ENCODE data around the gene ZCCHC24. TPM values are rescaled to one million over a fixed set of nuclear protein-coding genes. Genes with fewer than 3 reads are reported as not detected.

The ZCCHC24 gene
- total RNA-seq, result 41.9 TPM

DNA sequence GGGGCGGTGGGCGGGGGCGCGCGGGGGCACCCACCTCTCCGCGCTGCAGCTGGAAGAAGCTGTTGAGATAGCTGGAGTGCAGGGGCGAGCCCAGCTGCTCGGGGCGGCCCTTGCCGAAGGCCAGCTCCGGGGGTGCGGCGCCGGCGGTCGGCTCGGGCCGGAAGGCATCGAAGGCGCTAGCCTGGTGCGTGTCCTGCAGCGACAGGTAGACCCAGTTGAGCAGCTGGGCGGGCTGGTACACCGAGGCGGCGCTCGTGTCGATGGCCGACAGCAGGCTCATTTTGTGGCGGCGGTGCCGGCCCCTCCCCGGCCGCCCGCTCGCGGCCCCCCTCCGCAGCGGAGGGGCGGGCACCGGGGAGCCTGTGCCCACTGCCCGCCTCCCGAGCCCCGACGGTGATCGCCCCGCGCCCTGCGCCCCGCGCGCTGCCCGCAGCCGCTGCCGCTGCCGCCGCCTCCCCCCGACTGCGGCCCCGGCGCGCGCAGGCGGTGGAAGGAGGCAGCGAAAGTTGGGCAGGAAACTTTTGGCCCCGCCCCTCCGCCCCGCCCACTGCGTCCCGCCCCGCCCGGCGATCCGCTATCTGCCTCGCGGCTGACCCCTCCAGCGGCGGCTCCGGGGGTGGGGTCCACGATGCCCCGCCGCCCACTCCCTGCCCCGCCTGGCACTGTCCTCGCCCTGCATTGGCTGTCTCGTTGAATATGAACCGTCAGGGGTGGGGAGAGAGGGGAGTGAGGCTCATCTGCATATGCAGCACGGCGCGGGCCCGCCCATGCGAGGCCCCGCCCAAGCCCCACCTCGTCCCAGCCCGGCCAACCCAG is at the start of gene ZCCHC24:
ZCCHC24 (minus strand) TSS at position 464 of the 816 bp plus-strand sequence; CDS start at position 280, 184 bp downstream.
- peak; percentile 99 for DNase-seq

DNA sequence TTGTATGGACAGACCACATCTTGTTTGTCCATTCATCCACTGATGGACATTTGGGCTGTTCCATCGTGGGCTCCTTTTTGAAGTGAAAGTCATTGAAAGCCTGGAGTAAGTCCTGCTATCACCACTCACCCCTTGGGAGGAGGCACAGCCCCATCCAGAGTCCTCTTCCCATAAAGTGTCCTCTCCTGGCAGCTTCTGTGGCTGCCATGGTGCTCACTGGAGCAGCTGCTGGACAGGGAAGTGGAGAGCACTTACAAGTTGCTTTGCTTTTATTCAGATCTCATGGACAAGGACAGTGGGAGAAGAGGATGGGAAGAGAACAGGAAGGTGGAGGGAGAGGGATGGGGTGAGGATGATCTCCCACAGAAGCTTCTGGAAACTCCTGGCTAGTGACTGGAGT is 48.4 kb upstream of the ZCCHC24 start:
- DNase-seq, result no peak

DNA sequence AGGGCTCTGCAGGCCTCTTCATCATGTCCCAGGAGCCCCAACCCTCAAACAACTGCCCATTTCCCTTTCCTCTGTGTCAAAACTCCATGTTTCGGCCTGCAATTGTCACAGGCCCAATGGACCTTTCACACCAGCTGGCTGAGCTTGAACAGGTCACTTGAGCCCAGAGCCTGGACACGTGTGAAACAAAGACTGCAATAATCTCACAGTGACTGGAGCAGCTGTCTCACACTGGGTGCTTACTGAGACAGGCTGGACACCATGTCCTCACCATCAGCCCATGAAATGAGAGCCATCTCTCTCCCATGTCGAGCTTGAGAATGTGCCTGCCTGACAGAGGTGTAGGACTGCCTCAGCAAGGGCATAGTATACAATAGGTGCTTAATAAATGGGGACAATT is 47.4 kb upstream of the ZCCHC24 start:
- DNase-seq, result peak; percentile 56

DNA sequence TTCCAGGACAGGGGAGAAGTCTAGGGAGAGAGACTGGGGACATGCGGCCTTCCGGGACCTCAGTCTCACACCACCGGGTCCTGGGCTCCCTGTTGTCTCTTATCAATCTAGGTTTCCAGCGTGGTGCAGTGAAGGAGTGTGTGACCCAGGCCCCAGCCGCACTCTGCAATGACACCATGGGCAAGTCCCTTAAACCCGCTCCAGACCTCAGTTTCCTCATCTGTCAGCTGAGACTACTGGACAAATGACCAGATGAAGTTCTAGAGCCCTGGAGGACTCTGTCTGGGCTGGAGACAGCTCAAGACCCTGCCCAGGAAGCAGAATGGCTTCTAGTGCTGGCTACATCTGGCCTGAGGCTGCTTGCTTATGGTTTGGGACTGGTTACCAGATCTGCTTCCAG is 46.8 kb upstream of the ZCCHC24 start:
- no peak for DNase-seq

DNA sequence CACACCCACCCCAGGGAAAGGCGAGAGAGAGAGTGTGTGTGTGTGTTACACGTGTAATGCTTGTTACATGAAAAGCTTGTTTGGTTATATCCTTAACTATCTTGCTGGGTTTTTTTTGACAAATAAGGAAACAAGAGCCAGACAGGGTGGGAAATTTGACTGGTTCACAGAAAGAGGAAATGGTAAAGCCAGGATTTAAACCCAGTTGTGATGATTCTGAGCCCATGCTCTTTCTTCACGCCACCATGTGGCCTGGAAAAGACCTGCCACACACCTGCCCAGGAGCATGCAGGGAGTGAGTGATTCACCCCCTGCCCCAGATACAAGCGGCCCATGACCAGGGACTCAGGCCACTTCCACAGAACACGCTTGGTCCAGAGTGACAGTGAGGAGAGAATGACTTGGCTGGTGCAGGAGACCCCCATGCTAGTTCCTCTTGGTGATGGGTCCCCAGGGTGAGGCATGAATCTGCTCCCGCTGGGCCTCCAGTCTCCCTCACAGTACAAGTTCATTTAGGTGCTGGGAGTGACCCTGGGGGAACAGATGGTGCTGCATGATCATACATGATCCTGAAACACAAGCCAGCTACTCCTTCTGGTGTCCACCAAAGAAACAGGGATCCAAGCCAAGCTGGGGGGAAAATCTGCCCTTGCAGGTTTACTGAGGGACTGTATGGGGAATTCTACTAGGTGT is 45.9 kb upstream of the ZCCHC24 start:
- DNase-seq, result no peak

DNA sequence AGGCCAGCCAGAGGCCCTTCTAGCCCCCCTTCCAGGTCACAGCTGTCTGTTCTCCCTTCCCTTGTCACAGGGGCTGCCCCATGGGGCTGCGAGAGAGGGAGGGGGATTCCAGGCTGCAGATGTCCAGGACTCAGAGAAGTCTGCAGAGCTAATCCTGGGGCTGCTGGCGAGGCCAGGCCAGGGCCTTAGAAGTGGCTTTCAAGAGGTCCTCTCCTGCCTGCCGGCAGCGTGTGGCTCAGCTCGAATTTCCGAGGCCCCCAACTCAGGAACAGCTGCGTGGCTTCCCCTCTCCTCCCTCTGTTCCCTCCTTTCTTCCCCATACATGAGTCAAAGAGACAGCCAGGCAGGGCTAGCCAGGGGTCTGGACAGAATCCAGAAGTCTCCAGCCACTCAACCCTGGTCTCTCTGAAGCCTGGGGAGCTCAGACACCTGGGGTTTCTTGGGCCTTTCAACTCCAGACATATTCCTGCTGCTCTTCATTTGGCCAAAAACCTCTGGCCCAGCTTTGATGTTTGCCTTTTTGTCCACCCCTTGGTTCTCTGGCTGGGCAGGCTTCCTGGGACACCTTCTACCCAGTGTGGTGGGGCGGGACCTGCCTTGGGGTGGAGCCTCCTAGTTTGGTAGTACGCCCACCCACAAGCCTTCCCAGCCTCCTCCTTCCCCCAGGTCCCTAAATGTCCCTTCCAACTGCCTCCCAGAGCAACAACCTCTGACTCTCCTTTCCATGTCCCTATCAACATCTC is 45.1 kb upstream of the ZCCHC24 start:
- DNase-seq, result peak; percentile 95

DNA sequence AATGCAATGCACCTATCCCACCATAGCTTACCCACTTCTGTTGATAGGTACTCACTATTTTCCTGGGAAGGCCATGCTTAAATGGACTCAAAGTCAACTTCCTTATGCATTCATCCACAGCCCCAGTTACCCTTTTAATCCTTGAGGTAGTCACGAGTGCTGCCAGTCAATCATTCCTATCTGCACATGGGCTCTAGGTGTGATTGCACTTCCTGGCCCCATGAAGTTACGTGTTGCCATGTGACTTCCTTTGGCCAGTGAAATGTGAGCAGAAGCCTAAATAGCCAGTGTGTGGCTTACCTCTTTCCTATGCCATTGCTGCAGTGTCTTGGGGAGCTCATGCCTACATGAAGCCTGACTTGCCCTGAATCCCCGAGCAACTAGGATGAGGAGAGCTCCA is 43.4 kb upstream of the ZCCHC24 start:
- DNase-seq, result no peak

DNA sequence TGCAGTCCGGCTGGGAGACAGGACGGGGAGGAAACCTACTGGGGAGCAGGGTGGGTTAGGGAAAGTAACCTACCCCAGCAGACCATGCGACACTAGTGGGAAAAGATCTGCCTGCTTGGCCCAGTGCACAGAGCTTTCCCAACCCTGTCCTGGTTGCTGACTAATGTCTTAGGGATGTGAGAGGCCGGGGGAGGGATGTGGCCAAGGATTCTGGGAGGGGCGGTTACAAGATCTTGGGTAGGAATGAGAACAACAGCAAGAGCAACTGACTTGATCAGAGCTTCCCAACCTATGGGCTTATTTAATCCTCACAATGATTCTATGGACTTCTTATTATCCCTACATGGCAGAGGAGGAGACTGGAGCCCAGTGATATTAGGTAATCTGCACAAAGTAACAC is 42.9 kb upstream of the ZCCHC24 start:
- DNase-seq, result no peak

DNA sequence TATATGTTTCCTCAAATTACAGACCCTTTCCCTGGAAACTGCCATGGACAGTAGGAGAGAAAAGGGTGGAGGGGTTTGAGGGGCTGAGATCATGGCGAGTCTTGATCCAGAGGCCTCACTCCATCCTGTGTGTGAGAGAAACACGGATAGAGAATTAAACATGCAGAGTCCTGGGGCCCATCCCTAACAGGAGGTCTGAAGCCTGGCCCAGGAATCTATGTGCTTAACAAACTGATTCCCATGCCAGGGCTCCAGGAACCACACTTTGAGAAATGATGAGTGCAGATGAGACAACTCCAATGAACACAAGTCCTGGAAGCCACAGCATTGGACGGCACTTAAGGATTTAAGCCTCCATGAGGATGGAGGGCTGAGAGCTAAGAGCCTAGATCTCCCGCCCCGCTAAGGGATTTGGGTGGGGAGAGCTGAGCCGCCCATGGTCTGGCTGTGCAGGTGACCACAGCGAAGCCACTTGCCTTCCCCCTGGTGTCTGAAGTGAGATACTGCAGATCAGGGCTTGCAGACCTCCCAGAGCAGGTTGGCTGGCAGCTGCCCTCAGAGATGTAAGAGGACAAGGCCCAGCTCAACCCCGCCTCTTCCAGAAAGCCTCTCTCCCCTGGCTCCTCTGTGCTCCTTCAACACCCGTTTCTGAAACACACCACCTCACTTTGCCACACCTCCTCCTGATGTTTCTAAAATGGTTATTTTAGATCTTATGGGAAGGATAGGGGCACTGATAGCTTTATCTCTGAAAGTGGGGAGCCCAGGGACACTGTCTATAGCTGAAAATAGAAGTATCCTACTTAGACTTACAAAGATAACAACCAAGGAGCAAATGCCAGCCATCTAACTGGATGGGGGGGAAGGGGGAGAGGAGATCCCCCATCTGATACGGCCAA is 42.1 kb upstream of the ZCCHC24 start:
- DNase-seq, result peak; percentile 83

DNA sequence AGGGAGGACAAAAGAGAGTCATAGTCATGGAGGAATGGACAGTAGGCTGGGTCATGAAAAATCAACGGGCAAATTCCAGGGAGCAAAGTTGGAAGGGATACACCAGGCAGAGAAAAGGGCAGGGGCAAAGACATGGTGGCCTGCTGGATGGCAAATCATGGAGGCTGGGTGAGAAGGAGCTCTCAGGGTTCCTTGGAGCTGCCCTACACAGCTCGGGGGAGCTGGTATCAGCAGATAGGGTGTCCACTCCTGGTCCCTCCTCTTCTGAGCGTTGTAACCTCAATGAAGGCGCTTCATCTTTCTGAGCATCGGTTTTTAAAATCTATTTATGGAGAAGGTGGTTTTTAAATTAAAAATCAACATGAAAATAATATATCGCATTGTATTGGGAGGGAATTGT is 39.1 kb upstream of the ZCCHC24 start:
- DNase-seq, result no peak

DNA sequence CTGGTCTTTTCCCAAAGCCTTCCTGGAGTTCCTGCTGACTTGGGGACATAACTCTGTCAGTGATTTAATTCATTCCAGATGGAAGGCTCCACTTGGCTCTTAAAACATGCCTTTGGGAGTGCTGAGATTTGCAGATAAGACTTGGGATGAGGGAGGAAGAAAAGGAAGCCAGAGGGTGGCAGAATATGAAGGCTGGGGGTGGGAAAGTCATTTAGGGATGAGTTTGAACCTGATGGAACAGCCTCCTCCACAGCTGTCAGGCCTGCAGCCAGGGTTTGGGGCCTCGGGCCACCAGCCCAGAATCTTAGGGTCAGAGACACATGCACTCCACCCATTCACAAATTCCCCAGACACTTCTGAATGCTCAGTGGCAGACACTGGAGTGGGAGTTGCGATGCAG is 38.5 kb upstream of the ZCCHC24 start:
- peak; percentile 44 for DNase-seq

DNA sequence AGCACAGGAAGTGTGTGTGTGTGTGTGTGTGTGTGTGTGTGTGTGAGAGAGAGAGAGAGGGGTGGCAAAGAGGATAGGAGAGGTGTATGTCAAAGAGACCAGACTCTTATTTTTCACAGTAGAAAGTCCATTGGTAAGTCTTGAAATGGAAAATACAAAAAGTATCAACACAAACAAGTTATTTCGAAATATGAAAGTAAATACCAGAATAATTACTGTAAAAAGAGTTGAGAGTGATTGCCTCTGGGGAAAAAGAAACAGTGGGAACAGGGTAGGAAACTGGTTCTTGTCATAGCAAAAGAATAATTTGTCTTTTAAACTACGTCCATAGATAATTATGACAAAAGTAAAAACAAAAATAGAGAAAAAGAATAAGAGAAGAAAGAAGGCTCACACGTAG is 37.9 kb upstream of the ZCCHC24 start:
- no peak for DNase-seq

DNA sequence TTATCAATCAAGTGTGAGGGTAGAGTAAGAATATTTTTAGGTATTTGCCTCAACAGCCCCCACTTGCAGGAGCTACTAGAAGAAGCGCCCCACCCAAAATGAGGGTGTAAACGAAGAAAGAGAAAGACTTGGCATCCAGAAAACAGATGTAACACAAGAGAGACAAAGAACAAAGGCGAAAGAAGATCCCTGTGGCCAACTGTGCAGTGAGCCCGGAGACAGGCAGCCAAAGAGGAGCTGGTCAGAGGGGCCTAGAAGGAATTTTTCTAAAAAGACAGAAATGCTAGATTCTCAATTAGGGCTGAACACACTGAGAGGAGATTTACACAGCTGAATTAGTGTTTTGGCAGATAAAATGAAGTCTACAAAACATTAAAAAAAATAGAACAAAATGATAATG is 37.3 kb upstream of the ZCCHC24 start:
- peak; percentile 67 for DNase-seq

DNA sequence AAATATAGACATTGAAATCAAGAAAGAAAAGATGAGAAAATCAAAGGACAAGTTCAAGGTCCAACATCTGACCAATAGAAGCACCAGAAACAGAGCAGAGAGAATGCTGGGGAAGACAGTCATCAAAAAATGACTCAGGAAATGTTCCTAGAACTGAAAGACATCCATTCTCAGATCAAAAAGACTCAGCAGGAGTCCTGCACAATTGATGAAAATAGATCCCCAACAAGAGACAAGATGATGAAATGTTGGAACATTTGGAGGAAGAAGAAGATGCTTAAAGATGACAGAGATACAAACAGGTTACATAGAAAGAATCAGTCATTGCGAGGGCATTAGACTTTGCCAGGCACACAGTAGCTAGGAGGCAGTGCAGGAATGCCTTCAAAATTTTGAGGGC is 36.9 kb upstream of the ZCCHC24 start:
- no peak for DNase-seq

DNA sequence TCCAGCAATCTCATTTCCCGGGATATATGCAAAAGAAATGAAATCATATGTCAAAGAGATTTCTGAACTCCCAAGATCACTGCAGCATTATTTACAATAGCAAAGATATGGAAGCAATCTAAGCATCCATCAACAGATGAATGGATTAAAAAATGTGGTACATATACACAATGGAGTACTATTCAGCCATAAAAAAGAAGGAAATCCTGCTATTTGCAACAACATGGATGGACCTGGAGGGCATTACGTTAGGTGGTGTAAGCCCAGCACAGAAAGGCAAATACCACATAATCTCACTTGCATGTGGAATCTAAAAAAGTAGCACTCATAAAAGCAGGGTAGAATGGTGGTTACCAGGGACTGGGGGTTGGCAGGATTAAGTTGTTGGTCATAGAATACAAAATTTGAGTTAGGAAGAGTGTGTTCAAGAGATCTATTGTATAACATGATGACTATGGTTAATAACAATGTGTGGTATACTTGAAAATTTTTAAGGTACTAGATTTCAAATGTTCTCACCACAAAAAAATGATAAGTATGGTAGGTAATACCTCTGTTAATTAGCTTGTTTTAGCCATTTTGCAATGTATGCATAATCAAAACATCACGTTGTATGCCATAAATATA is 34.0 kb upstream of the ZCCHC24 start:
- no peak for DNase-seq

DNA sequence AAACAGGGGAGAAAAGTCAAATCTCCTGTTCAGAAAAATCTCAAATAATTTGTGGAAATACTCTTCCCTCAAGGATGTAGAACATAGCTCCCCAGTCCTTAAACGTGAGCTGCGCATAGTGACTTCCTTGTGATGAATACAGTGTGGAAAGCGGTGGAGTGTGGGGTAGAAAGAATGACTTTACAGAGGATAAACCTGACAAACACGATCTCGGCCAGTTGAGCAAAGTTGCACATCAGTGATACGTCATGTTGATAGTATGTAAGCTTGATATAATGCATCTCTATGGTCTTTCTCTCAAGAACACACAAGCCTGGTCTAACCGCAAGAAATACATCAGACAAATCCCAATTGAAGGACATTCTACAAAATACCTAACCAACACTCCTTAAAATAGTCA is 32.0 kb upstream of the ZCCHC24 start:
- no peak for DNase-seq

DNA sequence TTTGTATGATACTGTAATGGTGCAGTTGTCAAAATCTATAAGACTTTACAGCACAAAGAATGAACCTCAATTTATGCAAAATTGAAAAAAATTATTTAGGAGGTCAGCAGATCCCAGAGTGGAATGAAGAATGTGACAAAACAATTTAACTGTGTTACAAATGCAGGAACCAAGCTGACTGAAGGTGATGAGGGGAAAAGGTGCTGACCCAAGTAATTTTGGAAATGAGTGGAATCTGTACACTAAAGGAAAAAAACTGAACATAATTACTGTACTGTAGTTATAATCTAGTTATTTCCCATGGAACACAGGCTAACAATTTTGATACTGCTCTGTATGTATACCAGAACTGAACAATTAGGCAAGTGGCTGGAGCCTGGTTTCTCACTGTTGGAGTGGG is 31.2 kb upstream of the ZCCHC24 start:
- DNase-seq, result no peak

DNA sequence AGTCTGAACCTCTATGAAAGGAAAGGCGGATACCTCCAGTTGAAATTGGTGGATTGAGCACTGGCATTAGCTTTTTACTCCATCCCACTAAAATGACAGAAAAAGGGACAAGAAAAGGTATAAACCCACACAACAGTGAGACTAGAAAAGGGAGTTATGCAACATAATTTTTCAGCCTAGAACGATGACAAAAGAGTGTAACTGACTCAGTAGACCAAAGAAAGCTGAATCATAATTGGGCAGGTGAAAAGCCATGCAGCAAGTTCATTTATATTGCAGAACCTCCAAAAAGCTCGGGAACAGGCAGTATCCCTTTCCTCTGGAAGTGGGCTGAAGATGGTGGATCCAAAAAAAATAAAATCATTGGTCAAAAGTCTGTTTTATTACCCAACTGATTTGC is 30.5 kb upstream of the ZCCHC24 start:
- DNase-seq, result no peak

DNA sequence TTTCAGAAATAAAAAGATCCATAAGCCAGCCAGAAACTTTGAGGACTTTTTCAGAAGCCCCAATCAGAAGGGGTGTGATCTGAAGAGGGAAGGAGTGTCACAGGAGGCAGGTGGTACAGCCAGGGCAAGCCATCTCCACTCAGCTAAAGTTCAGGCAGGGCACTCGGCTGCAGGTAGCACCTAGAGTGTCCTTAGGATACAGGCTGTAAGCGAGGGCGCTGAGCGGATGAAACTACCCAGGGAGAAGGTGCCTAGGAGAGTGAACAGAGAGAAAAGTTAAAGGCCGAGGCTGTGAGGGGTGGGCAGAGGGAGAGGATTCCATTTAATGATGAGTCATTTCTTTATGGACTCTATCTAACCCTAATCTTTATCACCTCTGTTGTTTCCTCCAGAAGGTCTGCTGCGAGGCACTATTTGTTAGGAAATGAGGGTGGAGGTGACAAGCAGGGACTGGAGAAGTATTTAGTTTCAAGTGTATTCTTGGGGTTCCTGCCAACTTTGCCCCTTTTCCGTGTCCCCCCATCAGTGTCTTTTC is 29.8 kb upstream of the ZCCHC24 start:
- DNase-seq, result no peak

DNA sequence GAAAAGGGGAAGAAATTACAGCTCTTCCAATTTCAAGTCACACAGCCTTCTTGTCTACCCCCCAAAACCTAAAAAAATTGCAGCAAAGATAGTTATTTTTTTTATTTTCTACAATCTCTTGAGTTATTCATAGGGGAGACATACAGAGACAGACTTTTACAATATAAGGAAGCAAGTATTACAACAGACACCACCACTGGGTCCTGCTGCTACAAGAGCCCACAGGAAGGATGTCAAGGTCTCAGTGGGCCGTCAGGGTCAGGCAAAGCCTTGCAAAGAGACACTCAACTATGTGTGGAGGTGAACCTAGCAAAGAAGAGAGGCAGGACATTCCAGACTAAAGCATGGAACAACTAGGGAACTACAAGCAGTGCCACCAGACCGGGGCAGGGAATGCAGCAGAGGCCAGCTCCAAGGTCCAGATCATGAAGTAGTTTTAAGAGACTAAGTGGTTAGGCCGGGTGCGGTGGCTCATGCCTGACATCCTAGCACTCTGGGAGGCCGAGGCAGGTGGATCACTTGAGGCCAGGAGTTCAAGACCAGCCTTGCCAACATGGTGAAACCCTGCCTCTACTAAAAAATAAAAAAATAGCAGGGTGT is 28.2 kb upstream of the ZCCHC24 start:
- DNase-seq, result no peak

DNA sequence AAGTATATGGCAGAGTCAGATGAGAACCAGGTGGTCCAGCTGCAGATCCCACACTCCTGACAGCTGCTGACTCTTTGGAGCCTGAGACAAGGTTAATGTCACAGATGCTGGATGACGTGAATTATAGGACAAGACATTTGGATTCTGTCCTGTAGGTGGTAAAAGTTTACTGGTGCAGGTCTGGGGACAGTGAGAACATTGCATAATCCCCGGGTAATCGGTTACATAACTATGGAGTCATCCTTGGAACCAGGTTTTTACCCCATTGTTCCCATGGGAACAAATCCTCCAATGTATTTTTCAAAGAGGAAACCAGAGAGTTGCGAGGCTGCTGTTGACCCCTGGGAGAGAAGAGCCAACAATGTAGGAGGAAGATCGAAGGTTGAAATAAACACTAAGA is 27.5 kb upstream of the ZCCHC24 start:
- DNase-seq, result no peak
